Stimulated activated CD4-positive, alpha-beta T cell treated with anti-CD3 and anti-CD28 coated beads, TNF-alpha, amount 100 ng/mL, for 4 hours (primary cell): ENCODE measurements around the gene SYCP1.
"Not testable (repeated sequence)": the region's sequence is repeated elsewhere in the genome, so short reads cannot be mapped to it uniquely, and the experiment has no call there.

ENCODE experiments used
- DNase-seq, 3 experiments: peaks; one replicate each; pipeline ENCODE4 v3.0.0-alpha.2; 2020; ENCODE audit warnings: low read depth in 3 of 3

The SYCP1 gene

DNA sequence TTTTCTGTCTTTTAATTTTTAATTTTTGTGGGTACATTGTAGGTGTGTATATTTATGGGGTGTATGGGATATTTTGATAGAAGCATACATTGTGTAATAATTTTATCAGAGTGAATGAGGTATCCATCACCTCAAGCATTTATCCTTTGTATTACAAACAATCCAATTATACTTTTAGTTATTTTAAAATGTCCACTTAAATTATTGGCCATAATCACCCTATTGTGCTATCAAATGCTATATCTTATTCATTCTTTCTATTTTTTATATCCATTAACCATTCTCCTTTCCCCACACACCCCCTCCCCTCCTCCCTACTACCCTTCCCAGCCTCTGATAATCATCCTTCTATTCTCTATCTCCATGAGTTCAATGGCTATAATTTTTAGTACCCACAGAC lies 104.8 kb downstream of the SYCP1 start:
- no peak for DNase-seq

DNA sequence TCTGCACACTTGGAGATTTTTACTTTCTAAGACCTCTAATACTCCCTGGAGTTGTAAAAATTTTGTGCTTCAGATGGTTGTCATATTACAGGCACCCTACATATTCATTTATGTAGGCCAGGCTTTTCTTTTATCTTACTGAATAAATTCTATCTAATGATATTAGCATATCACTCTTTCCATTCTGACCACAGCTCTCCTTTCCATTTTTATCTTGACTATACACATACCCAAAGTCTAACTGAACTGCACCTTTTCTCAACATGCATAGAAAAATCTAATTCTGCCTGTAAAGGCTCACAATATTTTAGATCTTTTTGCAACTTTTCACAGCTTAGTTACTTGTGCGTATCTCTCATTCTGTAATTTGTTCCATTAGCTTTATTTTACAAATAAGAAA lies 122.2 kb downstream of the SYCP1 start:
- DNase-seq: no peak

DNA sequence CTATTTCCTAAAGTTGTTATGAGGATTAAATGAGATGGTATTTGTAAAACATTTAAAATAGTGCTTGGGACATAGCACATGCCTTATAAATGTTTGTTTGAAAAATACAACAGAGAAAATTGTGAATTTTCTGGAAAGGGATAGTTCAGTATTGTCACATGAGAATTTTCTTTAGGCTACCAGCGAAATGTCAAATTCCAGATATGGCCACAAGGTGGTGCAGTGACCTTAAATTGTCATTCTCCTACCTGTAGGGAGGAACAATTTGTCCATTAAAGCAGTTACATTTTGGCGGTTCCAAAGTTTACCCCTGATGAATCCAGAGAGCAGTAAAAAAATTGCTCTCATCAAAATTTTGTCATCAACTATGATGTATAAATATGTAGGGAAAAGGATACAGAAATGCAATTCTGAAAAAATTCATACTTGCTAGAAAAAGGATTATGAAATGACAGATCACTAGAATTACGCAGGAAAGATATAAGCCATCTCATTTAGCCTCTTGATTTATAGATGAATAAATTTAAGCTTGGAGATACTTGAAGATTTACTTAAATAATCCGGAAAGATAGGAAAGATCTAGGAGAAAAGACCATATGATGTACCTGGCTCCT lies 124.7 kb downstream of the SYCP1 start:
- DNase-seq: peak; percentile 26 to 37 (median 29)

DNA sequence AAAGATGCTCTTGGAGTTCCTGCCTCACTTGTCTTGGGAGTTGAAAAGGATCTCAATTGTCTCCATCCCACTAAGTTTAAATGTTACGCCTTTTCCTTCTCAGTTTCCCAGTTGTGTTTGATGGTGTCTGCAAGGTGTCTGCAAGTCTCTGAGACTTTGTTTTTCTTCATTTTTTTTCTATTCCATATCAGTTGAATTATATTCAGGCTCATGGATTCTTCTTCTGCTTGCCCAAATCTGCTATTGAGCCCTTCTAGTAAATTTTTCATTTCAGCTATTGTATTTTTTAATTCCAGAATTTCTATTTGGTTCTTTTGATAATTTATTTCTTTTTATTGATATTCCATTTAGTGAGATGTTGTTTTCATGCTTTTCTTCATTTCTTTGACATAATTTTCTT lies 127.6 kb downstream of the SYCP1 start:
- DNase-seq: no peak

DNA sequence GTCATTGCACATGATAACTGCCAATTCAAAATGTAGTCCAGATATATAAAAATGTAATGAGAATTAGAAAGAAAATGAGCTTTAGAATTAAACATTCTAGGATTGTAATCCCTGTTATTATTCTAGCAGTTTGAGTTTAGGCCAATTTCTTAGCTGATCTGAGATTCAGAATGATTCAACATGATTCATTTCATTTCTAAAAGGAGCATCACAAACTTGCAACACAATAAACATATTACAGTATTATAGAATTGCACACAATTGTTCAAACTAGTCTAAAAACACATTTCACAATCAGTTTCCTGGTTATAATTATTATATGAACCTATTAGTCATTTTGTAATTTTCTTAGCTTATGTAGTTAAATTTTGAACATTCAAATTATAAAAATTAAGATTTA lies 131.6 kb downstream of the SYCP1 start:
- DNase-seq: no peak

DNA sequence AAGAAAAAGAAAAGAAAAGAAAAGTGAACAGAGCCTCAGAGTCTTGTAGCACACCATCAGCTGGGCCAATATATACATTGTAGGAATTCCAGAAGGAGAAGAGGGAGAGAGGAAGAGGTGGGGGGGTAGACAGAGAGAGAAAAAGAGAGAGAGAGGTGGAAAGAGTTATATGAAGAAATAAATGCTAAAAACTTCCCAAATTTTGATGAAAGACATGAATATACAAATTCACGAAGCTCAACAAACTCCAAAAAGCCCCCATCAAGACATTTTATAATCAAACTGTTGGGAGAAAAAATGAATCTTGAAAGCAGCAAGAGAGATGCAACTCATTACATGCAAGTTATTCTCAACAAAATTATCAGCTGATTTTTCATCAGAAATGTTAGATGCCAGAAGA lies 133.4 kb downstream of the SYCP1 start:
- no peak for DNase-seq

DNA sequence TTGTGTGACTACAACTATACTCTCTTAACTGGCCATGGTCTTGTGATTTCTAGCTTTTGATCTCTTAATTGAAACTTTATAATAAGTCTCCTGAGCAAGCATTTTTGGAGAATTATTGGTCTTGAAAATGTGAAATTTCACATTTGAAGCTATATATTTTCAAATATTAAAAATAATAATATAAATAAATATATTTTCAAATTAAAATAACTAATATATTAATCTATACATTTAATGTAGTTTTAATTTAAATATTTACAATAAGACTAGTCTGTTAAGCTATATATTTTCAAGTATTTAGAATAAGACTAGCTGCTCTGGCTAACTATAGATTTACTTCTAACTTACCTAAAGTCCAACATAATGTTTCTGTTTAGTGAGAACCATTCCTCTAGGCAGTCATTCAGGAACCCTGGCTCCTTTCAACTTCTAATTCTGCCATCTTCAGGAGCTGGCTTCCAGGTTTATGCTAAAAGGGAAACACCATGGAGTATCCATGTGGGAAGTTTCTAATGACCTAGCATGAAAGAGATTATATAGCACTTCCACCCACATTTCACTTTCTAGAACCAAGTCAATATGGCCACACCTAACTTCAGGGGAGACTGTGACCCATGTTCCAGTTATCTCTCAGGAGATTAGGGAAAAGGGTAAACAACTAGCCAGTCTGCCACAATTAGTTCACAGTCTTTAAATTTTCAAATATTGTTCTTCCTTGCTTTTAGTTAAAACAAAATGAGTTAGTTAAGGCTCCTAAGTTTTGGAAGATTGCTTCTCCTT lies 143.0 kb downstream of the SYCP1 start:
- no peak for DNase-seq

DNA sequence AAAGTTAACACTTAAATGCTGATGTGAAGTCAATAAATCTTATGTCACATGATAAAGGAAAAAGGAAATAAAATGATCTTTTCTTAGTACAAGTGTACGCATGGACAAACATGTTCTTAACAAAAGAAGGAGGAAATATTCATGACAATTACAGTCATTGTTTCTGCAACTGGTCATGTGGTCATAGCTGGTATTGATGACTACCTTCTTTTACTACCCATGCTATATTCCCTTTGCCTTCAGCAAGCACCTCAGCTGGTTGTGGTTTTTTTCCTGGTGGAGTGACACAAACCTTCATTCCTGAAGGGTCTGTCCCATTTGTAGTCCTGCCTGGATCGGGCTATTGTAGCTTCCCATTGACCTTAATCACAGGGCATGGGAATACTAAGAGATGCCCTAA lies 151.5 kb downstream of the SYCP1 start:
- no peak for DNase-seq

DNA sequence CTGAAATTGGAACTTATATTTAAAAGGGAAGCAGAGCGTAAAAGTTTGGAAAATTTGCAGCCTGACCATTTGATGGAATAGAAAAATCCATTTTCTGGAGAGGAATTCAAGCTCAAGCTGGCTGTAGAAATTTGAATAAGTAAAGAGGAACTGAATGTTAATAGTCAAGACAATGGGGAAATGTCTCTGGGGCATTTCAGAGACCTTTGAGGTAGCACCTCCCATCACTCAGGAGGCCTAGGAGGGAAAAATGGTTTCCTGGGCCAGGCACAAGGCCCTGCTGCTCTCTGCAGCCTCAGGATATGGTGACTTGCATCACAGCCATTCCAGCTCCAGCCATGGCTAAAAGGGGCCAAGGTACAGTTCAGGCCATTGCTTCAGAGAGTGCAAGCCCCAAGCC lies 157.3 kb downstream of the SYCP1 start:
- DNase-seq: no peak

DNA sequence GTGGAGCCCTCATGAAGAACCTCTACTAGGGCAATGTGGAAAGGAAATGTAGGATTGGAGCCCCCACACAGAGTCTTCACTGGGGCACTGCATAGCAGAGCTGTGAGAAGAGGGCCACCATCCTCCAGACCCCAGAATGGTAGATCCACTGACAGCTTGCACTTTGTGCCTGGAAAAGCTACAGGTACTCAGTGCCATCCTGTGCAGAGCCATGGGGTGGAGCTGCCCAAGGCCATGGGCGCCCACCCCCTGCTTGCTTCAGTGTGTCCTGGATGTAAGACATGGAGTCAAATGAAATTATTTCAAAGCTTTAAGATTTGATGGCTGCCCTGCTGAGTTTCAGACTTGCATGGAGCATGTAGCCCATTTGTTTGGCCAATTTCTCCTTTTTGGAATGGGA lies 157.8 kb downstream of the SYCP1 start:
- no peak for DNase-seq

DNA sequence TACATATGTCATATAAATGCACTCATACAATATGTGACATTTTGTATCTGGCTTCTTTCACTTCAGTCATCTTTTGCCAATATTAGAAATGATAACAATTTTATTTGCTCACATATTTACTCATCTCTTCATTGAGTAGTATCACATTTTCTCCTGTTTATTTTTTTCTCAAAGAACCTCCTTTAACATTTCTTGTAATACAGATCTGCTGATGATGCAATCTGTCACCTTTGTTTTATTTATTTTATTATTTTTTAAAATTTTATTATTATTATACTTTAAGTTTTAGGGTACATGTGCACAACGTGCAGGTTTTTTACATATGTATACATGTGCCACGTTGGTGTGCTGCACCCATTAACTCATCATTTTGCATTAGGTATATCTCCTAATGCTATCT lies 159.1 kb downstream of the SYCP1 start:
- no peak for DNase-seq

DNA sequence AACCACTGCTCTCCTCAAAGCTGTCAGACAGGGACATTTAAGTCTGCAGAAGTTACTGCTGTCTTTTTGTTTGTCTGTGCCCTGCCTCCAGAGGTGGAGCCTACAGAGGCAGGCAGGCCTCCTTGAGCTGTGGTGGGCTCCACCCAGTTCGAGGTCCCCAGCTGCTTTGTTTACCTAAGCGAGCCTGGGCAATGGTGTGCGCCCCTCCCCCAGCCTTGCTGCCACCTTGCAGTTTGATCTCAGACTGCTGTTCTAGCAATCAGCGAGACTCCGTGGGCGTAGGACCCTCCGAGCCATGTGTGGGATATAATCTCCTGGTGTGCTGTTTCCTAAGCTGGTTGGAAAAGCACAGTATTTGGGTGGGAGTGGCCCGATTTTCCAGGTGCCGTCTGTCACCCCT lies 164.9 kb downstream of the SYCP1 start:
- DNase-seq: not testable (repeated sequence)

DNA sequence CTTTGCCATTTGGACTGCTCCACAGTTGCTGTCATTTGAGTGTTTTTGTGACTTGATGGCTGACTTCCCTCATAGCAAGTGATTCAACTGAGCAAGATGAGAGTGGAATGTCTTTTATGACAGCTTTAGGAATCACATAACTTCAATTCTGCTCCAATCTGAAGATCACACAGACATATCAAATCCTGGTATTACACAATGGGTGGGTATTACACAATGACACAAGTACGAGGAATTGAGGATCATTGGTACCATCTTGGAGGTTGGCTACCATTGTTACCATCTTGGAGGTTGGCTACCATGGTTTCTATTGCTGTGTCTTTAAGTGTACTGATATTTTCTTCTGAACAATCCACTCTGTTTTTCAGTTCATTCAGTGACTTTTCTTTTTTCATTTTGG lies 166.5 kb downstream of the SYCP1 start:
- no peak for DNase-seq

DNA sequence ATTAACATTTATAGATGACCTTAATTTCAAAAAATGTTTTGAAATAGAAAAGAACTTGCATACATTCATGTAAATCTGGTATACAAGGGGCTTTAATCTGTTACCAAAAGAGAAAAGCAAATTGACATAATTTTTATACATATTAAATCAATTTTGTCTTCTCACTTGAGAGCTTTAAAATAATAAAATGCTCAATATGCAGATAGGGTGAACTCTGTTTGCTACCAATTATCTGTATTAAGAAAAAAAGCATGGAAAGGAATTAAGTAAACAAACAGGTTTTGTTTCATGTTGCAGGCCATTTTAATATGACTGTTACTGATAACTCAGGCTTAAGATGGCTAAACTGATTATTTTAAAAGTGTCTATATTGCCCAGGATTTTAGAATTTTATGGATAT lies 168.9 kb downstream of the SYCP1 start:
- DNase-seq: no peak

DNA sequence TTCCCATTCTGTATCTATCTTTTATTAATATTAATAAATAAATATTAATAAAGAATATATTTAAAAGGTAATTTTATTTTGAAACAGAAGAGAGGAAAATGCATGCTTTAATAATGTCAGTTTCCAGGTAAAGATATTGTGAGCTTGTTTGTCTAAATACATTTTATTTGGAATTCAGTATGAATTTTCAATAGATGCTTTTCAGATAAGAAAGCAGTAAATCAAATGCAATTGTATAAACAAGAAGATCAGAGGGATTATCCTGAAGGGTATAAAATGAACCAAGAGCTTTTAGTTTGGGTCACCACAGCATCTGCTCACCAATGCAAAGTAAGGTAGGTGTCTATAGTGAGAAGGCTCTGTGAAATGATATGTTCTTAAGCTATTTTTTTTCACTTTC lies 174.9 kb downstream of the SYCP1 start, which contains the start of gene TSHB:
TSS of gene TSHB (plus strand) at position 301 of the 400 bp plus-strand sequence. CDS start 3,537 bp downstream, outside the sequence.
- DNase-seq: no peak

DNA sequence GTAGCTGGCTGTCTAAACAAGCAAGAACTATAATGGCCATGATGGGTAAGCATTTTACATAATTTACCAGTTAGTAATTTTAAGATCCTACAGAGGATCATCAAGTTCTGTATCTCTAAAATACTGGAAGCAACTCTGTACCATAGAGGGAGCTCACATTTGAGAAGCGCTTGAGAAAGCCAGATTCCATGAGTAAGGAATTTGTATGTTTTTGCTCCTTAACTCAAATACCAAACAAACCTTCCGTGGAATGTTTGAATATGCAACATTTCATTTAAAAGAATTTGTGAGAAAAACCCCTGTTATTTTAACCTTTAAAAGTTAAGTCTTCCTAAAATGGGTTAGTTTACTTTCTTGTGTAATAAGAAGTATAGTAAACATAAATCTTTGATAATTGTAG lies 176.9 kb downstream of the SYCP1 start:
- DNase-seq: no peak

DNA sequence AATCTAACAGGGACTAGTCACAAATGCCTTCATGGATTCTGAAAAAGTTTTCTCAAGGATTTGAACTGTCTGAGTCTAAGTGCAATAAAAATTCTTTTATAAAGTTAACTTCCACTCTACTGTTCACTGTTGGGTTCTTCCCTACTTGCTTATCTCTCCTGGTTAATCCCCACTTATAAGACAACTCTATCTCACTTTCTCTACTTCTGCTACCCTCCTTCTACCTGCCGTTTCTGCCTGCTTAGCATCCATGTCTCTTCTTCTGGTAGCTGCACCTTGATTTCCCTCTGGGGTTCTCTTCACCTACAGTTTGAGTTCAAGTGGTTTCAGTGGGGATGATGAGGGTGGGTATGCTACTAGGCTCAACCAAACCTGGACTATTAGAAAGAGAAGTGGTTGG lies 181.0 kb downstream of the SYCP1 start:
- DNase-seq: no peak

DNA sequence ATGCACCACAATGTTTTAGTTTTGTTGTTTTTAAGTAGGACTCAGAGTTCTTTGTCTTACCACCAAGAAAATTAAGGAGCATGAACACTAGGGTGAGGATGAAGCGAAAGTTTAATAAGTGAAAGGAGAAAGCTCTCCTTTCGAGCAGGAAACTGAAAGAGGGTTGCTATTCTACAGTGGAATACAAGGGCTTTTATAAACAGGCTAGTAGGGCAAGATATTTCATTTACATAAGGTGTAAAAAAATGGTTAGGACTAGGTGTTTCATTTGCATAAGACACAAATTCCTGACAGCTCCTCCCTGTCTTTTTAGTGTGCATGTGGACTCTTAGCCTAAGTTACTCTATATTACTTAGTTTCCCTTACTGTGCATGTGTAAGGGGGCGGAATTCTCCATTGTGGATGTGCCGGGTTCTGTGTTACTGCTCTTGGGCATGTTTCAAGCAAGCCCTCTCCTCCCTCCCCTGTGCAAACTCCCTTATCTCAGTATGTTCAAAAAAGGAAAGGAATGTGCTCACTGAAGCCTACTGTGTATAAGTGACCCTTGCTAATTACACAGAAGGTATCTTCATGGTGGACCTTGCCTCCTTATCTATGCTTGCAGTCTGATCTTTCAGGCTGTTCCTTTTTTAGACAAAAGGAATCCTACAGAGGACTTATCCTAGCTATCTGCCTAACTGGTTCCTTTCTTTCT lies 182.3 kb downstream of the SYCP1 start:
- DNase-seq: no peak

DNA sequence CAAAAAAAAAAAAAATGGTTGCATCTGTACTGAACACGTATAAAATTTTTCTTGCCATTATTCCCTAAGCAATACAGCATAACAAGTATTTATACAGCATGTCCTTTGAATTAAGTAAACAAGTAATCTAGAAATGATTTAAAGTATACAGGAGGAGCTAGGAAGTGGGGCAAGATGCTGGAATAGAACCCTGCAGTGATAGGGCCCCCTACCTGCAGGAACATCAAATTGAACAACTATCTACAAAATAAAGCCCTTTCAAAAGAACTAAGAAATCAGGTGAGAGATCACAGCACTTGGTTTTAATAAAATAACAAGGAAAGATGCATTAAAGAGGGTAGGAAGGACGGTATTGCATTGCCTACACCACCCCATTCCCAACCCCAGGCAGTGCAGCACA lies 185.8 kb downstream of the SYCP1 start:
- DNase-seq: no peak

DNA sequence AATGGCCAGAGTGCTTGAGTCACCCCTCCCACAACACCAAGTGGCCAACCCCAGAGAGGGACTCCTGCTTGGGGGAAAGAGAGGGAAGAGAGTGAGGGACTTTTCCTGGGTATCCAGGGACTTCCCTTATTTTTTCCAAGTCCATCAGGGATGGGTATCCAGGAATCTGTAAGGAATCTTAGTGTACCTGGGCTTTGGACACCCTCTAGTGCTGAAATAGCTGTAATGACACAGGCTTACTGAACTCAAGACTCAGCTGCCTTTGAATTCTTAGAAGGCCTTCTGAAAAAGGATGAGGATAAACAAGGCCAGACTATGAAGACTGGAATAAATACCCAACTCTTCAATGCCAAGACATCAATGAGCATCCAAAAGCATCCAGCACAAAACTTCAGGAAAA lies 187.0 kb downstream of the SYCP1 start:
- DNase-seq: no peak
